ENCODE data around the gene LRCH4.
"Not testable (repeated sequence)": the region's sequence is repeated elsewhere in the genome, so short reads cannot be mapped to it uniquely, and the experiment has no call there.

Gene LRCH4

DNA sequence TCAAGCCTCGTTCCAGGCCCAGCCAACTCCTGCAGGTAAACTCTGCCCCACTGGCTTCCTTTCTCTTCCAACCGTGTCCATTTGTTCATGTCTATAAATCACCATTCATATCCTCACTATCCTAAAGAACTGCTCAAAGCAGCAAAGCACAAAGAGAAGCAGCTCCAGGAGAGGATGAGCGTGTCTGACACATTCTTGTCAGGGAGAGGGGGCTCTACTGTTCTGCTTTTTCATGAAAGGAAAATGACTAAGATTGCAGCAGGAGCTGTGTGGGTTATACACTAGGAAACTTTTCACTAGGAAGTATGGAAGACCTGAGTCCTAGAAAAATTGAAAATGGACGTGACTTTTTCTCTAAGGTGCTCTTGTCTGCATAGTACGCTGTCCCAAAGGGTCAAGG, 30.2 kb downstream of the LRCH4 start:
- H3K4me3 ChIP-seq (ENCODE audit: low read depth, low read length) = no peak overlapping the region
- DNase-seq (ENCODE audit: low read depth) = no peak
- no peak for TF ChIP-seq POLR2A (IDR thresholded peaks at IDR 0.05; ENCODE audit: extremely low read depth, insufficient read length)

DNA sequence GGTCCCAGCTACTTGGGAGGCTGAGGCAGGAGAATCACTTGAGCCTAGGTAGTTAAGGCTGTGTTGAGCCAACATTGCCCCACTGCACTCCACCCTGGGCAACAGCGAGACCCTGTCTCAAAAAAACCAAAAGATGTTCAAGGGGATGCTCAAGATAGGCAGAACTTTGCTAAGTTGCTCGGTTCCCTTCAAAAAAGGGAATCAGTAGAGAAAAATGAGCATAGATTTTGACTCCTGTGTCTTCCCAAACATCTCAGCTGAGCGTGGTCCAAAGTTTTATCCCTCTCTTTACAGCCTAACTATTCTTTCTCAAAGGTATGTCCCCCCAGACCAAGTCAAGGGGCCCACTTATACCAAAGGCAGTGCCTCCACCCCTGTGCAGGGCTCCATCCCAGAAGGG, 32.9 kb downstream of the LRCH4 start:
- H3K4me3 ChIP-seq (ENCODE audit: low read depth, low read length) = no peak overlapping the region
- no peak for DNase-seq (ENCODE audit: low read depth)
- TF ChIP-seq MYC (IDR thresholded peaks at IDR 0.05; ENCODE audit: low read depth, low read length) = no peak
- TF ChIP-seq, protein P1, sequence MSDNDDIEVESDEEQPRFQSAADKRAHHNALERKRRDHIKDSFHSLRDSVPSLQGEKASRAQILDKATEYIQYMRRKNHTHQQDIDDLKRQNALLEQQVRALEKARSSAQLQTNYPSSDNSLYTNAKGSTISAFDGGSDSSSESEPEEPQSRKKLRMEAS (IDR thresholded peaks at IDR 0.05; ENCODE audit: low read depth, low read length) = no peak
- TF ChIP-seq, protein P2, sequence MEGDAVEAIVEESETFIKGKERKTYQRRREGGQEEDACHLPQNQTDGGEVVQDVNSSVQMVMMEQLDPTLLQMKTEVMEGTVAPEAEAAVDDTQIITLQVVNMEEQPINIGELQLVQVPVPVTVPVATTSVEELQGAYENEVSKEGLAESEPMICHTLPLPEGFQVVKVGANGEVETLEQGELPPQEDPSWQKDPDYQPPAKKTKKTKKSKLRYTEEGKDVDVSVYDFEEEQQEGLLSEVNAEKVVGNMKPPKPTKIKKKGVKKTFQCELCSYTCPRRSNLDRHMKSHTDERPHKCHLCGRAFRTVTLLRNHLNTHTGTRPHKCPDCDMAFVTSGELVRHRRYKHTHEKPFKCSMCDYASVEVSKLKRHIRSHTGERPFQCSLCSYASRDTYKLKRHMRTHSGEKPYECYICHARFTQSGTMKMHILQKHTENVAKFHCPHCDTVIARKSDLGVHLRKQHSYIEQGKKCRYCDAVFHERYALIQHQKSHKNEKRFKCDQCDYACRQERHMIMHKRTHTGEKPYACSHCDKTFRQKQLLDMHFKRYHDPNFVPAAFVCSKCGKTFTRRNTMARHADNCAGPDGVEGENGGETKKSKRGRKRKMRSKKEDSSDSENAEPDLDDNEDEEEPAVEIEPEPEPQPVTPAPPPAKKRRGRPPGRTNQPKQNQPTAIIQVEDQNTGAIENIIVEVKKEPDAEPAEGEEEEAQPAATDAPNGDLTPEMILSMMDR (IDR thresholded peaks at IDR 0.05; ENCODE audit: low read depth, low read length) = no peak
- no peak for TF ChIP-seq POLR2A (IDR thresholded peaks at IDR 0.05; ENCODE audit: extremely low read depth, insufficient read length)

DNA sequence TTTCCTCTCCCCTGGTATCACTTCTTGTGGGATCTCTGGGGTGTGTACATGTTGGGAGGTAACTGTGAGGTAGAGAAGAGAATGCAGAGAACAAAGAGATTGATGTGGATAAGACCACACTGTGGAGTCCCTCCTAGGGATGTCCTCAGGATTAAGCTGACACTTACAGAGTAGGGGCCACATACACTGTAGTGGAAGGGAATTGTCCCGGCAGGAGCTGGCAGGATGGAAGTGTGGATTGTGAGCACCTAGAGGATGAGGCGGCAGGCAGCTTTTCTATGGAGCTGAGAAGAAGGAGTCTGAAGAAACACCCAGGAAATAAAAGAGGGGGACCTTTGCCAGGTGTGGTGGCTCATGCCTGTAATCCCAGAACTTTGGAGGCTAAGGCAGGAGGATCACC, 33.4 kb downstream of the LRCH4 start:
- H3K4me3 ChIP-seq (ENCODE audit: low read depth, low read length) = no peak overlapping the region
- no peak for TF ChIP-seq MYC (IDR thresholded peaks at IDR 0.05; ENCODE audit: low read depth, low read length)
- TF ChIP-seq, protein P1 (IDR thresholded peaks at IDR 0.05; ENCODE audit: low read depth, low read length) = no peak
- no peak for TF ChIP-seq POLR2A (IDR thresholded peaks at IDR 0.05; ENCODE audit: extremely low read depth, insufficient read length)
- TF ChIP-seq, protein P2 (IDR thresholded peaks at IDR 0.05; ENCODE audit: low read depth, low read length) = no peak
- no peak for DNase-seq (ENCODE audit: low read depth)

DNA sequence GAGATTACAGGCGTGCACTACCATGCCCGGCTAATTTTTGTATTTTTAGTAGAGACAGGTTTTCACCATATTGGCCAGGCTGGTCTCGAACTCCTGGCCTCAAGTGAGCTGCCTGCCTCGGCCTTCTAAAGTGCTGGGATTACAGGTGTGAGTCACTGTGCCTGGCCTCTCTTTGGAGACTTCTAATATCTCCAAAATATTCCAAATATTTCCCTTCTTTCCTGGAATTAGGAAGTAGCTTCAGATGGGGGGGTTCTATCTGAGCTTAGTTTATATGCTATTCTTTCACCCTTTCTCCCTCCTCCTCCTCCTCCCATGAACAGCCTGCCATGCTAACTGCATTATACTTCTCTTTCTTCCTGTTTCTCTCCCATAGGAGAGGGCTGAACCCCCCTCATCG, 37.5 kb downstream of the LRCH4 start:
- not testable (repeated sequence) for DNase-seq (ENCODE audit: low read depth); H3K4me3 ChIP-seq (ENCODE audit: low read depth, low read length)

DNA sequence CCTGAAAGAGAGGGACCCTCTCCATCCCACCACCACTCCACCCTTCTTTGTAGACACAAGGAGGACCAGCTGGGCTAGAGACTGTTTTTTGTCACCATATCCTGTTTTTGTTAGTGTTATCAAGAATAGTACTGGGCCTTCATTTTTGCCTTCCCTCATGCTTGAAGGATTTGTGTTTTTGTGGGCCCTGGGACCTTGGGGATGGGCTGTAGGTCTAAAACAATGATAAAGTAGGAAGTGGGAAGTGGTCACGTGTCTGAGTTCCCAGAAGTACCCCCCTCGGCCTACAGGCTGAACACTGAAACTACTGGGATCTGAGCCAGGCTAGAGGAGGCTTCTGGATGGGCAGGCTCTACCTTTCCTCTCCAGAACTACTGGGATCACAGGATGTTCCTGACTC, 38.1 kb downstream of the LRCH4 start:
- no peak for TF ChIP-seq POLR2A (IDR thresholded peaks at IDR 0.05; ENCODE audit: extremely low read depth, insufficient read length)
- TF ChIP-seq, protein P1 (IDR thresholded peaks at IDR 0.05; ENCODE audit: low read depth, low read length) = no peak
- TF ChIP-seq, protein P2 (IDR thresholded peaks at IDR 0.05; ENCODE audit: low read depth, low read length) = no peak
- DNase-seq (ENCODE audit: low read depth) = no peak
- H3K4me3 ChIP-seq (ENCODE audit: low read depth, low read length) = no peak overlapping the region

DNA sequence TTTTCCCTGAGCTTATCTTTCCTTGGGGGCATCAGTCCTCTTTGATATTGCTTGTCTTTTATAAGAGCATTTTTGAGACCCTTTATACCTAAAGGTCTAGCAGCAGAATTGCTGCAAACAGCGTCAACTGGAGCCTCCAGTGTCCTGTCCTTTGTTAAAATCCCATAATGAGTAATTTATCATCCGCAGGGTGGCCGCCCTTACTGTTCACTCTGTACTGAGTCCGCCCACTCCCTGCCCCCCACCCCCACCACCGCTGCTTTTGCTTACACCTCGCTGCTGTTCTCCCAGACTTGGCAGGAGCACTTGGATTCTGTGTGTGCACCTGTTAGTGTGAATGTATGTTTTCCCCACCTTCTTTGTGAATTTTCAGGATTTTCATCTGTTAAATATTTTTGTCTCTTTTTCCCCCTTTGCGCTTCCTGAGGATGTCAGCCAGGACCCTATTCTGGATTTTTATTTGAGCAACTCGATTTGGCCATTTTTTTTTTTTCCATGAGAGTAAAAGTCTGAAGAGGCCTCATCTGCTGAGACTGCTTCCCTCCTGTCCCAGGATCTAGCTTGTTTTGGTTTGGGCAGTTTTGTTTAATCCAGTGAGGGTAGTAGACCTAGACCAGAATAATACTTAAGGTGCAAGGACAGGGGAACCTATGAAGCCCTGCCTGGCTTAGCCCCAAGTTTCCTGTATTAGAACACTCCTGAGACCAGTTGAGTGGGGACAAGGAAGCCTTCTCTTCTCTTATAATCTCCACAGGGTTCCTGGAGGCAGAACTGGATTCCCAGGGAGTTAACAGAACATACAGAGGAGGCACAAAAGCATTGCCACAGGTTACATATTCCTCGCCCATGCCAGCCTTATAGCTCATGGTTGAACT, 38.8 kb downstream of the LRCH4 start:
- DNase-seq (ENCODE audit: low read depth) = no peak
- H3K4me3 ChIP-seq (ENCODE audit: low read depth, low read length) = no peak overlapping the region
- no peak for TF ChIP-seq MYC (IDR thresholded peaks at IDR 0.05; ENCODE audit: low read depth, low read length)
- TF ChIP-seq, protein P1 (IDR thresholded peaks at IDR 0.05; ENCODE audit: low read depth, low read length) = no peak
- TF ChIP-seq, protein P2 (IDR thresholded peaks at IDR 0.05; ENCODE audit: low read depth, low read length) = no peak
- TF ChIP-seq POLR2A (IDR thresholded peaks at IDR 0.05; ENCODE audit: extremely low read depth, insufficient read length) = no peak
